Activated naive CD4-positive, alpha-beta T cell treated with anti-CD3 and anti-CD28 coated beads for 36 hours (primary cell): Measurements from ENCODE around the gene SLC37A1. TPM values are rescaled to one million over a fixed set of nuclear protein-coding genes. Genes with fewer than 3 reads are reported as not detected.

Source experiments
- CTCF ChIA-PET: fragments of 350-600 bp; sonication (Branson Sonifier 250); formaldehyde crosslinking; loops from one replicate; lab custom pipeline; 2021; ENCODE audit warnings: antibody characterized with exemption; lab: Charles Lee
- DNase-seq: peaks from one replicate; pipeline ENCODE4 v3.0.0-alpha.2; 2020
- H3K27ac Mint-ChIP-seq: one replicate; pipeline ENCODE4 v1.8.0; 2021; ENCODE audit warnings: mild to moderate bottlenecking, mixed read lengths
- H3K27me3 Mint-ChIP-seq: one replicate; pipeline ENCODE4 v1.8.0; 2021; ENCODE audit warnings: low read depth, mixed read lengths
- H3K36me3 Mint-ChIP-seq: one replicate; pipeline ENCODE4 v1.8.0; 2021; ENCODE audit warnings: low read depth, mixed read lengths
- H3K4me1 Mint-ChIP-seq: one replicate; pipeline ENCODE4 v1.8.0; 2021; ENCODE audit warnings: low read depth, mixed read lengths
- H3K4me3 Mint-ChIP-seq: one replicate; pipeline ENCODE4 v1.8.0; 2021; ENCODE audit warnings: mild to moderate bottlenecking, moderate library complexity, mixed read lengths
- H3K9me3 Mint-ChIP-seq: one replicate; pipeline ENCODE4 v1.8.0; 2021; ENCODE audit warnings: mixed read lengths
- intact Hi-C: fragments of 100-400 bp; cut with micrococcal nuclease; formaldehyde crosslinking; loops from one replicate; pipeline ENCODE4 v1.15.1; 2023
- total RNA-seq, 2 experiments: library from RNA; stranded (reverse); gene quantifications; one replicate each; pipeline ENCODE4 v1.2.3, GENCODE V29; 2021

Gene SLC37A1
- total RNA-seq, 2 experiments from 2014 or later, result 18.4 to 18.7 TPM

- intact Hi-C loops, result no loop called here
- H3K4me3 Mint-ChIP-seq, result no peak overlapping the region
- peaks cover 27% of the 10 kb centered on the region for H3K36me3 Mint-ChIP-seq
- CTCF ChIA-PET, result no interaction called here
- no peak overlapping the region for H3K27ac Mint-ChIP-seq
- no peak for DNase-seq
- H3K9me3 Mint-ChIP-seq, result no peaks in the 10 kb centered on the region
- H3K27me3 Mint-ChIP-seq, result no peaks in the 10 kb centered on the region
- H3K4me1 Mint-ChIP-seq, result peaks cover 6% of the 10 kb centered on the region
These were observed 39.0 kb downstream of the SLC37A1 start for GRCh38 chr21:42552407-42553336.

- H3K4me3 Mint-ChIP-seq, result no peak overlapping the region
- H3K27me3 Mint-ChIP-seq, result no peaks in the 10 kb centered on the region
- H3K27ac Mint-ChIP-seq, result no peak overlapping the region
- DNase-seq, result no peak
- no peaks in the 10 kb centered on the region for H3K9me3 Mint-ChIP-seq
- intact Hi-C loops, result no loop called here
- H3K36me3 Mint-ChIP-seq, result peaks cover 22% of the 10 kb centered on the region
- CTCF ChIA-PET, result no interaction called here
- peaks cover 5% of the 10 kb centered on the region for H3K4me1 Mint-ChIP-seq
These were observed 39.8 kb downstream of the SLC37A1 start for GRCh38 chr21:42553435-42553834.

DNA sequence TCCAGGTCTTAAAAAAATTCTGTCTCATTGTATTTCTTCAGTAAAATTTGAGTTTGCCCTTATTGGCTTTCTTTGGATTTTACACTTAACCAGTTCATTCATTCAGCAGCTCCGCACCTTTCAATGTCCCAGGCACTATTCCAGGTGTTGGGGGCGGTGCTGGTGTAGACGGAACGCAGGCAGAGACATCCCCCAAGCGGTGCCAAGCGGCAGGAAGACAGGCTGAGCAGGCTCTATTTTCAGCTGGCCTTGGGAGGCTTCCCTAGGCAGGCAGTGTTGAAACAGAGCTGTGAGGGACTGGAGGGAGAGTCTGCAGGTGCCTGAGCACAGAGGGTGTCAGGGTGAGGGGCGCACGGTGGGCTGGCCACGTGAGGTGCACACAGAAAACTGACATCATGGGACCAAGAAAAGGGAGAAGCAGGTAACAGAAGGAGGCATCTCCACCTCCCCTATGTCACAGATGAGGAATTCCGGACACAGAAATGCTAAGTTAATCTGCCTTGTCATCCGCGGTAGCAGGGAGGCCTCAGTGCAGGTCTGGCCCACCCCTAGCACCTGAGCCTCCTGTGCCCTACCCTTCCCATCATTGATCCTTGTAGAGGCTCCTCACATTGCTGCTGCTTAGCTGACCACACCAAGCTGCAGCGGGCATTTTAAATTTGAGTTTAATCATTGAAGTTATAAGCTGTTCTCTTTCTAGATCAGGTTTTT lies 40.8 kb downstream of the SLC37A1 start:
- Mint-ChIP-seq H3K27ac (no peak overlapping the region), H3K27me3 (no peaks in the 10 kb centered on the region), H3K4me3 (no peak overlapping the region), H3K4me1 (no peaks in the 10 kb centered on the region), H3K36me3 (peaks cover 19% of the 10 kb centered on the region), H3K9me3 (no peaks in the 10 kb centered on the region)
- CTCF ChIA-PET, result interaction anchor here (0.8 kb wide), 1 partner anchor 268 kb away, joined by 3 read pairs; no protein-coding TSS in a partner anchor
- DNase-seq, result no peak
- intact Hi-C loops, result no loop called here

DNA sequence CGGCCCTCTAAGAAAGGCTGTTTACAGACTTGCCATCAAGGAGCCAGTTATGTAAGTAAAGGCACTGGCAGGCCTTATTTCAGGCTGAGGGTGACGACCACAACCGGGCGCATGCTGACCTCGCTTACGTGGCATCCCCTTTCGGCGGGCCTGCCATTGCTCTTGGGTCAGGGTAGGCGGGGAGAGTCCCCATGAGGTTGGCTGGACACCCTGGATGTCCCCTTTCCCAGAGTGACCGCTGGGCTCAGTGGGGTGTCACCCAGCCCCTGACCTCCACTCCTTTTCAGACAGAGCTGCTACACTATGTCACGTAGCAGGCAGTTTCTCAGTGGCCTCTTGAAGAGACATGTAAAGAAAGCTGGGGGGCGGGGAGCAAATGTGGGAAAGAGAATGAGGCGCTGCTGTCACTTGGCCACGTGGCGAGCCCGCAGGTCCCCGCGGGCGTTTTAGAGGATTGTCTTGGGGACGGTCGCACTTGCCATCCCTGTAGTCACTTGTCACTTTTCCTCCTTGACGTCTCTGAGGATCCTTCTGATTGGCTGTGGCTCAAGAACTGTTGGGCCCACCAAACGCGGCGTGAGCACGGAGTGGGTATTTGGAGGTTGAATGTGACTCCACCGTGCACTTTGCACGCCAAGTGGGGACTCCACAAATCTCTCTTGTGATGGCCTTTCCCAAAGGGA lies 42.2 kb downstream of the SLC37A1 start:
- Mint-ChIP-seq H3K27ac (no peak overlapping the region), H3K4me1 (no peaks in the 10 kb centered on the region), H3K9me3 (no peaks in the 10 kb centered on the region), H3K4me3 (no peak overlapping the region), H3K36me3 (peaks cover 17% of the 10 kb centered on the region), H3K27me3 (no peaks in the 10 kb centered on the region)
- no peak for DNase-seq
- intact Hi-C loops, result no loop called here
- CTCF ChIA-PET, result no interaction called here

DNA sequence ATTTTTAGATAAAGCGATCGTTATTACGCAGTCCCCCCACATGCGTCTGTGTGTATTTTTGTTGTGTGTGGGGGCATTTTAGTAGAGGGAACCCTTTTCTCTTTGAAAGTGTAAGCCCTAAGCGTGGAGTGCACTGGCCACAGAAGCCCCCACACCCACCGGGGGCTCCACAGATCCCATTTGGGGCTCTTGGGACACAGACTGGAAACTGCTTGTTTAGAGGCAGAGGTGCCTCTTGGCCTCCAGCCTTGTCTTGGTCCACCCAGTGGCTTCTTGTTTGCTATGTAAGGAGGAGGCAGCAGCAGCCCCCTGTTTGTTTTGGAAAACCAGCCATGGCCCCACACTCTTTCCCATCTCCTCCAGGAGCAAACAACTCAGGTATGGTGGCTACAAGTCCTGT lies 42.8 kb downstream of the SLC37A1 start:
- H3K36me3 Mint-ChIP-seq, result peaks cover 22% of the 10 kb centered on the region
- no peaks in the 10 kb centered on the region for H3K4me1 Mint-ChIP-seq
- no peak overlapping the region for H3K27ac Mint-ChIP-seq
- no peaks in the 10 kb centered on the region for H3K27me3 Mint-ChIP-seq
- no peak for DNase-seq
- intact Hi-C loops, result no loop called here
- no peaks in the 10 kb centered on the region for H3K9me3 Mint-ChIP-seq
- no peak overlapping the region for H3K4me3 Mint-ChIP-seq
- CTCF ChIA-PET, result no interaction called here

DNA sequence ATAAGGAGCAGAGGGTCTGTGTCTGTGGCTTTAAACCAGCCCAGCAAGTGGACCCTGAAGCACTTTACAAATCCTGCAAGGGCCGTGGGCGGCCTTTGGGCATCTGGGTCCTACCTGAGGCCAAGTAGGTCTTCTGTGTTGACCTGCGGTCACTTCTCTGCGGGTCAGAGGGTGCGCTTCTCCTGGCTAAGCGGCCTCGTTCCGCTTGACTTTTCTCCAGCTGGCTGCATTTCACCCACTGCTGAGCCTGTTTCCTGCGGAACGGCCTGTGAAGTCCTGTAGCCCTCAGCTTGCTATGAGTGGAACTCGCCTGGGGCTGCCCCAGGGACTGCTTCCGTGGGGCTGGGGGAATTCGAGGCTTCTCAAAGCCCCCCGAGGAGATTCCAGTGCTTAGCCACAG lies 43.3 kb downstream of the SLC37A1 start:
- Mint-ChIP-seq H3K4me3 (no peak overlapping the region), H3K4me1 (no peaks in the 10 kb centered on the region), H3K27ac (no peak overlapping the region), H3K36me3 (peaks cover 21% of the 10 kb centered on the region), H3K27me3 (no peaks in the 10 kb centered on the region), H3K9me3 (no peaks in the 10 kb centered on the region)
- DNase-seq, result no peak
- intact Hi-C loops, result no loop called here
- CTCF ChIA-PET, result no interaction called here

- H3K36me3 Mint-ChIP-seq, result peaks cover 23% of the 10 kb centered on the region
- no peaks in the 10 kb centered on the region for H3K4me1 Mint-ChIP-seq
- intact Hi-C loops, result no loop called here
- H3K27ac Mint-ChIP-seq, result no peak overlapping the region
- no peak overlapping the region for H3K4me3 Mint-ChIP-seq
- H3K27me3 Mint-ChIP-seq, result no peaks in the 10 kb centered on the region
- CTCF ChIA-PET, result no interaction called here
- no peak for DNase-seq
- no peaks in the 10 kb centered on the region for H3K9me3 Mint-ChIP-seq
These were observed 43.8 kb downstream of the SLC37A1 start for GRCh38 chr21:42557420-42557819.

- Mint-ChIP-seq H3K27me3 (no peaks in the 10 kb centered on the region), H3K9me3 (no peaks in the 10 kb centered on the region), H3K27ac (no peak overlapping the region), H3K4me1 (no peaks in the 10 kb centered on the region), H3K4me3 (no peak overlapping the region), H3K36me3 (peaks cover 23% of the 10 kb centered on the region)
- DNase-seq, result no peak
- CTCF ChIA-PET, result no interaction called here
- intact Hi-C loops, result no loop called here
These were observed 44.7 kb downstream of the SLC37A1 start for GRCh38 chr21:42558368-42558767.

GRCh38 chr21:42558846-42559245 lies 45.2 kb downstream of the SLC37A1 start:
- CTCF ChIA-PET, result no interaction called here
- no peak for DNase-seq

DNA sequence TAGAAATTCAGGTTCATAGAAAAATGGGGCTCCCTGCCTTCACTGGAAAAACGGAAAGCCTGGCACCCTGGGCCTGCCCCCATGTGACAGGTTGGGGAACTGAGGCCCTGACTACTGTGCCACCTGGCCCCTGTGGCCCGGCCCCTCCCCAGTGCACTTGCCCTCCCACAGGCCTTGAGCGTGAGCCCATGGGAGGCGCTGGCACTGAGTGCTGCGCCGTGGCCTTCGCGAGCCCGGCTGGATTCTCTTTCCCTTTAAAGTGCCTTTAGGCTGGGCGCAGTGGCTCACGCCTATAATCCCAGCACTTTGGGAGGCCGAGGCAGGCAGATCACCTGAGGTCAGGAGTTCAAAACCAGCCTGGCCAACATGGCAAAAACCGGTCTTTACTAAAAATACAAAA lies 45.7 kb downstream of the SLC37A1 start:
- Mint-ChIP-seq H3K36me3 (peaks cover 20% of the 10 kb centered on the region), H3K27ac (no peak overlapping the region), H3K27me3 (no peaks in the 10 kb centered on the region), H3K4me3 (no peak overlapping the region), H3K9me3 (no peaks in the 10 kb centered on the region), H3K4me1 (no peaks in the 10 kb centered on the region)
- CTCF ChIA-PET, result no interaction called here
- no peak for DNase-seq
- intact Hi-C loops, result no loop called here

More at GRCh38 chr21:42558846-42559245, 45.2 kb downstream of the SLC37A1 start:
- Mint-ChIP-seq H3K27me3 (no peaks in the 10 kb centered on the region), H3K27ac (no peak overlapping the region), H3K4me3 (no peak overlapping the region), H3K36me3 (peaks cover 23% of the 10 kb centered on the region), H3K4me1 (no peaks in the 10 kb centered on the region), H3K9me3 (no peaks in the 10 kb centered on the region)
- intact Hi-C loops, result no loop called here

GRCh38 chr21:42560517-42561179 lies 47.0 kb downstream of the SLC37A1 start:
- no peak overlapping the region for H3K4me3 Mint-ChIP-seq
- intact Hi-C loops, result no loop called here
- H3K4me1 Mint-ChIP-seq, result no peaks in the 10 kb centered on the region
- no peaks in the 10 kb centered on the region for H3K9me3 Mint-ChIP-seq
- H3K27me3 Mint-ChIP-seq, result no peaks in the 10 kb centered on the region
- DNase-seq, result no peak
- H3K36me3 Mint-ChIP-seq, result peaks cover 18% of the 10 kb centered on the region
- no peak overlapping the region for H3K27ac Mint-ChIP-seq
- CTCF ChIA-PET, result no interaction called here
